ENCODE measurements around the gene TOM1L1.

TOM1L1 gene

DNA sequence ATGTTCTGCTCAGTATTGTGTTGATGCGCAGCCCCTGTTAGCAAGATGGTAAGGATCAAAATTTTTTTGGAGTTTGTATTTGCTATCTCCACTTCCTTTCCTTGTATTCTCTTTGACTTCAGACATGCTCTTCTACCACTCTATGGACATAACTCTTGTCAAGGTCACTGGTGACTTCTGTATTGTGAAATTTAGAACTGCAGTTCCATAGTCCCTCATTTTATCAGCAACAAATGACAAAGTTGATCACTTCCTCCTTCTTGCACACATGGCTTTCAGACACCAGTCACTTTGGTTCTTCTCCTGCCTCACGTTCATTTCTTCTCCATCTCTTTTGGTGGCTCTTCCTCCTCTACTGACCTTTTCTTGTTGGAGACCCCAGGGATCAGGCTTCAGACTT, 46.7 kb downstream of the TOM1L1 start:
- DNase-seq (ENCODE audit: low read depth in 3 of 3): no peak

GRCh38 chr17:54948380-54948779, 47.7 kb downstream of the TOM1L1 start:
- no peak for DNase-seq (ENCODE audit: low read depth in 3 of 3)

DNA sequence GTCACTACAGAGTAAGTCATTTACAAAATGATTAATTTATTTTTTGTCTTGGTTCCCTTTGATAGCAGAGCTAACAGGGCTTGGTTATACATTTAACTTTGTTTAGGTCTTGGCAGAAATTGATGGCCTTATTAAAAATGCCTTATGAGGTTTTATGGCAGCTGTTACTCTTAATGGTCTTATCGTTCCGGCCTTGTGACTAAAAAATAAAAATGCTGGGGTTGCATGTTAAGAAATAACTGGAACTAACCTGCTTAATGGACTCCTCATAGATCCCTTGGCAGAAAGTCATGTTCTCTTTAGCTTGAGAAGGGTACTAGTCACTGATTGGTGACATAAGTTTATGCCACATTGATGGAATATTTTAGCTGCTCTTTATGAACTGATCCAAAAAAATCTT, 49.5 kb downstream of the TOM1L1 start:
- no peak for DNase-seq (ENCODE audit: low read depth in 3 of 3)

- DNase-seq (ENCODE audit: low read depth in 3 of 3): no peak
These were observed 50.6 kb downstream of the TOM1L1 start for GRCh38 chr17:54951286-54951685.

GRCh38 chr17:54956791-54957190, 56.1 kb downstream of the TOM1L1 start:
- DNase-seq (ENCODE audit: low read depth in 3 of 3): no peak

- DNase-seq (ENCODE audit: low read depth in 3 of 3): peak in 1 of 3 experiments; percentile 22
These were observed 67.1 kb downstream of the TOM1L1 start for GRCh38 chr17:54967621-54968261.

DNA sequence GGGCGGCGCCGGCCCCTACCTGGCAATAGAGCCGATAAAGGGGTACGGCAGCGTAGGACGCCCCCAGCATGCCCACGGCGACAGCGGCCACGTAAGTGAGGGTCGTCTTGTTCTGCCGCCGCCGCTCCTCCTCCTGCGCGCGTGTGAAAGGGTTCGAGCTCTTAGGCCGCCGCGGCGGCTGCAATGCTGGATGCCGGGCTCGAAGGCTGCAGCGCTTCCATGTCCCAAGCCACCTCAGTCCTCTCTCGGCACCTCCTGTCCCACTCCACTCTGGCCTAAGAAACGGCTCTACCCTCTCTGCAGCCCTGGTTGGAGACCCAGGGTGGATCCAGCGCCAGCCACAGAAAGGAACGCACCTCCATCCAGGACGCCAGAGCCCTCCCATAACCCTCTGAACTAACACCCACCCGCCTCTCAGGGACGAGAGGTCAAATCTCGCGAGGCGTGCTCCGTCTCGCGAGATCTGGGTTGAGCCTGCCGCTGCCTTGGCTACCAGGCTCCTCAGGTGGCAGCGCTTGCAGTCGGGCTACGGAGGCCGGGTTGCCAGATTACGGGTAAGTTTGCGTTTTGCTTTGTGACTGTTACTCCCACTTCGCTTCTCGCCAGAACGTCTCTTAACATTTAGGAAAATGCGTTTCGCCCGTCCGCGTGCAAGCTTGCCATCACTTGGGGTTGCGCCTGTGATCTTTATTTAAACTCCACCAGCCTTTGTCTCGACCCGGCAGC, 67.8 kb downstream of the TOM1L1 start, which contains the start of the genes COX11 and STXBP4:
Gene COX11, minus strand, starts transcription at position 393 of the 726 bp plus-strand sequence. Its CDS starts 8 bp downstream, at position 385.
Gene STXBP4, plus strand, starts transcription at position 504 of the 726 bp plus-strand sequence. CDS start 17,455 bp downstream, outside the sequence.
- DNase-seq (ENCODE audit: low read depth in 3 of 3): peak; percentile 81 to 92 (median 87)

DNA sequence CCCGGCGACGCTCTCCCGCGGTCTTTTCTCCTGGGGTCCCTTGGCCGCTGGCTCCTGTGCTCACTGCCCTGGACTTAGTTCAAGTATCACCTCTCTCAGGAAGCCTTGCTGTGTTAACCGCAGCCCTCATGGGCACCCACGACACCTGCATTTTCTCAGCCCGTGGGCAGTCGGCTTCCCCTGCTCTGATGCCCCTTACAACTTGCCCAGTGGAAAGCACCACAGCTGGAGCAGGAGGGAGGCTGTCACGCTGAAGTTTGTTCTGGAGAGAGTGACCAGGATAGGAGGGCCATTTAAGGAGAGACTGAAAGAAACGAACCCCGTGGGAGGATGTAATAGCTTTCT, 68.3 kb downstream of the TOM1L1 start:
- DNase-seq (ENCODE audit: low read depth in 3 of 3): peak in 2 of 3 experiments; percentile 3 to 10

DNA sequence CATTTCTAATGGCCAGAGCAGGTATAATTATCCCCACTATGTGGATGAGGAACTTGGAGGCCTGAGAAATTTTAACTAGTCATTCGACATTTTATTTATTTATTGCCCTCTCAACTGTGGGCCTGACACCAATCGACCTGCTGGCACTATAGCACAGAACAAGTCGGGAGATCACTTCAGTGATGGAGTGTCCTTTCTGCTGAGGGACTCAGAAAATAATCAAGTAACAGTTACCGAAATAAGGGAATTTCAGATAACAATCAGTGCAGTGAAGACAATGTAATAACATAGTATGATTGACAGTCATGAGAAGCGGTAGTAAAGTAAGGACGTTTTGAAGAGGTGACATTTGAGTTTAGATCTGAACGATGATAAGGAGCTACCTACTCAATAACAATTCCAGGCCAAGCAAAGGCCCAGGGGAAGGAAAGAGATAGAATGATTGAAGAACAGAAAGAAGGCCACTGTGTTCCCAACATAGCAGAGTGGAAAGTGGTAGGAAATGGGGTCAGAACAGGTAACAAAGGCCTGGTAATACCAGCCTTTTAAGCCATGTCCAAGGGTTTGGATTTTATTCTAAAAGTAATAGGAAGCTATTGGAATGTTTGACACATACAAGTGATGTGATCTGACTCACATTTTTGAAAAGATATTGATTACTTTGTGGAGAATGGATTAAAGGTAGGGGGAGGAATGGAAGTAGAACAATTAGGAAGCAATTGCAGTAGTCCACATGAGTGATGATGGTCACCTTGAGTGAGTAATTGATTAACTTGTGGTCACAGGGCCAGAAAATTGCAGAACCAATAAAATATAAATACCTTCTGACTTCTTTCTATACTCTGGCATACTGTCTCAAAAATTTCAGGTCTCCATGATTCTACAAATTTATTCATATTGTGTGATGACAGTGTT, 69.3 kb downstream of the TOM1L1 start:
- no peak for DNase-seq (ENCODE audit: low read depth in 3 of 3)

DNA sequence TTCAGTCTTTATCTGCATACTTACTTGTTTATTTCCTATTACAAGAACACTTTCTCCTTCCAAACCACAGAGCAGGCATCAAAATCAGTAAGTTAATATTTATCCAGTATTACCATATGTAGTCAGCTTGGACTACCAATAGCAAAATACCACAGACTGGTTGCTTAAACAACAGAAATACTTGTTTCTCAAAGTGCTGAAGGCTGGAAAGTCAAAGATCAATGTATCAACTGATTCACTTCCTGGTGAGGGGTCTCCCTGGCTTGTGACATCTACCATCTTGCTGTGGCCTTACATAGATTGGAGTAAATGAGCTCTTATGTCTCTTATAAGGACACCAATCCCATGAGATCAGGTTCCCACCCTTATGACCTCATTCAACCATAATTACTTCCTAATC, 70.5 kb downstream of the TOM1L1 start:
- no peak for DNase-seq (ENCODE audit: low read depth in 3 of 3)

- DNase-seq (ENCODE audit: low read depth in 3 of 3): no peak
These were observed 71.2 kb downstream of the TOM1L1 start for GRCh38 chr17:54971901-54972300.

- no peak for DNase-seq (ENCODE audit: low read depth in 3 of 3)
These were observed 71.9 kb downstream of the TOM1L1 start for GRCh38 chr17:54972406-54973138.

DNA sequence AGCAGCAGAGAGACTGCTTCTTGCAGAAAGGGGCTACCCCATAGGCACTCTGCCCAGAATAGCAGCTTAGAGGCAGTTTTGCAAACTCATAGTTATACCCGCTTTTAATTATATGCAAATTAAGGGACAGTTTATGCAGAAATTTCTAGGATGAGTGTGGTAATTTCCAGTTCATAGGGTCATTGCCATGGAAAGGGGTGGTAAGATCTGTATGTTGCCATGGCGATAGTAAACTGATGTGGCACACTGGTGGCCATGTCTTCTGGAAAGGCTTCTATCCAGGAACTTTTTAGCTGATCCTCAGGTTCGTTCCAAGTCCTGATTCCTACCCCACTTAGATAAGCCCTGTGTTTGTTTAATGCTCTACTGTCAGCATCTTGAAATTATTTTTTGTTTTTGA, 74.1 kb downstream of the TOM1L1 start:
- DNase-seq (ENCODE audit: low read depth in 3 of 3): no peak

DNA sequence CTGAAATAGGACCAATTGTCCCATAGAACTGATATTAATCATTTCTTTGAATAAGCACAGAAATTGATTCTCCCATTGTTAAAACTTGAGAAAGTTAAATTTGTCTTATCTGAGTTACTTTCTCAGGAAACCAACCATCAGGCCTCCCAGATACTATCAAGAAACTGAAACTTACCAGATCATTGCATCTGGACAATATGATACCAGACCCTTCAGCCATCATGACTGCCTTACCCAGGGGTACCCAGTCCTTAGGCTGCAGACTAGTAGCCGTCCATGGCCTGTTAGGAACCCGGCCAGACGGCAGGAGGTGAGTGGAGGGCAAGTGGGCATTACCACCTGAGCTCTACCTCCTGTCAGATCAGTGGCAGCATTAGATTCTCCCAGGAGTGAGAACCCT, 75.7 kb downstream of the TOM1L1 start:
- DNase-seq (ENCODE audit: low read depth in 3 of 3): no peak

GRCh38 chr17:54977744-54978143, 77.1 kb downstream of the TOM1L1 start:
- DNase-seq (ENCODE audit: low read depth in 3 of 3): no peak

GRCh38 chr17:54979657-54980056, 79.0 kb downstream of the TOM1L1 start:
- DNase-seq (ENCODE audit: low read depth in 3 of 3): no peak

GRCh38 chr17:54980375-54980774, 79.7 kb downstream of the TOM1L1 start:
- no peak for DNase-seq (ENCODE audit: low read depth in 3 of 3)

DNA sequence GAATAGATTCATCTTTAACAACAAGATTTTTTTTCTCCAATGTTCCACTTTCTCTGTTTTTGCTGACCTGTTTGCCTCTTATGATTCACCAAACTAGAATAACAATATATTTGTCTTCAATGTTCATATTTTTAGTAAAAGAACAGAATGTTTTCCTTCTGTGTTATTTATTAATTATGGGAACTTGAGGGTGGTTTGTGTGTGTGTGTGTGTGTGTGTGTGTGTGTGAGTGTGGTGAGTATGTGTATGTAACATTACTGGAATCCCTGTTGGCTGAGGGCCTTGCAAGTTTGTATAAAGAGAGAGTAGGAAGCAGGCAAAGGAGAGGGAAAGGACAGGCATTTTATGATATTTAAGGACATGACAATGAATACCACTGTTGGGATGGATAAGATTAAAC, 81.7 kb downstream of the TOM1L1 start:
- no peak for DNase-seq (ENCODE audit: low read depth in 3 of 3)

GRCh38 chr17:54983260-54983659, 82.6 kb downstream of the TOM1L1 start:
- DNase-seq (ENCODE audit: low read depth in 3 of 3): no peak

DNA sequence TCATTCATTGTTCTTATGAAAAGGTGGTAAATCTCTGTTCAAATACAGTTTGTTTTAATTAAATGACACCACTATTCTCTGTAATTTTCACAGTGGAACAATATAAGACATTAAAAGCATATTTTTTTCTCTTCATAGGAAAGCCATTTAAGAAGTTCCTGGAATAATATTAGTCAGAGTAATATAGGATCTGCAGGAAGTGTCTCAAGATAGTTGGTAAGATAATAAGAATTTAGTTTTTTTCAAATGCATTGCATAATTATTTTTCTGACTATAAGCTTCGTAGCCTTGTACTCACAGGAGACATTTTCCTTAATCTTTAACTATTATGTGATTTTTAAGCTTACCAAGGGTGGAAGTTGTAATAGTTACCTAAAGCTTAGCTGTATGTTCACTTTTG, 84.8 kb downstream of the TOM1L1 start:
- DNase-seq (ENCODE audit: low read depth in 3 of 3): no peak

GRCh38 chr17:54990118-54990517, 89.5 kb downstream of the TOM1L1 start:
- no peak for DNase-seq (ENCODE audit: low read depth in 3 of 3)

DNA sequence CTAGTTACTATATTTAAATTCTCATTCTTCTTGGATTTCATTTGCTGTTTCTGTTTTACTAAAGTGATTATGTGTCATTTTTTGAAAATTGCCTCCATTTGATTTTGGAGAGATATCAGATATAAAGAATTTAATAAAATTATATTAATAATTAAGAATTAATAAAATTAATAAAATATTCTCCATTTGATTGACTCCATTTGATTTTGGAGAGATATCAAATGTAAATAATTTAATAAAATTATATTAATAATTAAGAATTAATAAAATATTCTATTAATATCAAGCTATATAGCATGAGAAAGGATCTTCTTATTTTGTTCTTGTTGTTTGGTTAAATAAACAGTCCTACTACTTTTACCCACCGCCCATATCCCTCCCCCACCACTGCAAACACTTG, 90.9 kb downstream of the TOM1L1 start:
- DNase-seq (ENCODE audit: low read depth in 3 of 3): no peak
